Smooth muscle cell (in vitro differentiated cells): ENCODE measurements around the gene RPS15. TPM values are rescaled to one million over a fixed set of nuclear protein-coding genes. Genes with fewer than 3 reads are reported as not detected.

ENCODE experiments used
- DNase-seq: peaks from one replicate; lab custom pipeline; 2025; ENCODE audit not compliant: unreplicated experiment; lab: John Stamatoyannopoulos, UW
- H2AFZ ChIP-seq: fragments of 200-600 bp; sonication (generic); 2 replicates; pipeline ENCODE4 v1.6.0; 2016; ENCODE audit warnings: antibody characterized with exemption, low read depth, mild to moderate bottlenecking
- H3F3A ChIP-seq: fragments of 200-600 bp; sonication (generic); 2 replicates; pipeline ENCODE4 v1.6.0; 2017; ENCODE audit warnings: antibody characterized with exemption, low read depth
- H3K27ac ChIP-seq: fragments of 200-600 bp; sonication (generic); 2 replicates; pipeline ENCODE4 v1.5.1; 2016; ENCODE audit warnings: low read depth, mild to moderate bottlenecking
- H3K27me3 ChIP-seq: fragments of 200-600 bp; sonication (generic); 2 replicates; pipeline ENCODE4 v1.6.1; 2016; ENCODE audit warnings: low read depth, mild to moderate bottlenecking
- H3K36me3 ChIP-seq: fragments of 200-600 bp; sonication (generic); 2 replicates; pipeline ENCODE4 v1.5.1; 2016; ENCODE audit warnings: low read depth
- H3K4me1 ChIP-seq: fragments of 200-600 bp; sonication (generic); 2 replicates; pipeline ENCODE4 v1.5.1; 2016; ENCODE audit warnings: low read depth
- H3K4me2 ChIP-seq: fragments of 200-600 bp; sonication (generic); 2 replicates; pipeline ENCODE4 v1.6.0; 2016; ENCODE audit warnings: mild to moderate bottlenecking
- H3K4me3 ChIP-seq: fragments of 200-600 bp; sonication (generic); 2 replicates; pipeline ENCODE4 v1.5.1; 2016; ENCODE audit warnings: mild to moderate bottlenecking
- H3K79me2 ChIP-seq: fragments of 200-600 bp; sonication (generic); 2 replicates; pipeline ENCODE4 v1.6.0; 2016; ENCODE audit warnings: low read depth, mild to moderate bottlenecking
- H3K9ac ChIP-seq: fragments of 200-600 bp; sonication (generic); 2 replicates; pipeline ENCODE4 v1.6.0; 2016; ENCODE audit warnings: low read depth
- H3K9me3 ChIP-seq: fragments of 200-600 bp; sonication (generic); replicated peaks from 2 replicates; pipeline ENCODE4 v1.5.1; 2016; ENCODE audit warnings: low read depth
- H4K20me1 ChIP-seq: fragments of 200-600 bp; sonication (generic); 2 replicates; pipeline ENCODE4 v1.6.0; 2016; ENCODE audit warnings: low read depth
- CTCF ChIP-seq: fragments of 200-600 bp; sonication (generic); IDR thresholded peaks from 2 replicates; pipeline ENCODE4 v1.5.1; 2017; ENCODE audit warnings: borderline replicate concordance, mild to moderate bottlenecking, antibody characterized with exemption; ENCODE audit not compliant: insufficient read depth, poor library complexity, severe bottlenecking
- whole genome bisulfite sequencing: methylation state at CpG from one replicate; pipeline ENCODE4 v1.1.7; 2016; ENCODE audit warnings: low lambda C conversion rate; 5-methylcytosine and 5-hydroxymethylcytosine counted together
- polyA plus RNA-seq: library from polyadenylated mRNA; unstranded; fragments of >200 nt; fragmentation: Nextera tagmentation; extraction: Ambion mirVana; gene quantifications from 2 replicates; pipeline ENCODE4 v1.2.1, GENCODE V29; 2016
- total RNA-seq: library from RNA; depleted of rRNA; stranded (reverse); fragments of >200 nt; gene quantifications from 2 replicates; pipeline ENCODE4 v1.2.3, GENCODE V29; 2014

The RPS15 gene
- total and polyA plus RNA-seq, 2 experiments from 2014 or later, result 1,180 to 2,744 TPM

- H3K4me3 ChIP-seq, result no peak overlapping the region
- no peaks in the 10 kb centered on the region for H3K36me3 ChIP-seq
- H3K27me3 ChIP-seq, result no peaks in the 10 kb centered on the region
- H3K4me1 ChIP-seq, result no peaks in the 10 kb centered on the region
- H3F3A ChIP-seq, result peaks cover 10% of the 10 kb centered on the region
- H3K4me2 ChIP-seq, result no peak overlapping the region
- whole genome bisulfite sequencing, result 97% methylated on average over 16 of the region's 17 CpGs
- no peak for TF ChIP-seq CTCF
- peaks cover 50% of the 10 kb centered on the region for H4K20me1 ChIP-seq
- H3K79me2 ChIP-seq, result peaks cover 17% of the 10 kb centered on the region
- no peaks in the 10 kb centered on the region for H3K9me3 ChIP-seq
- no peak overlapping the region for H3K27ac ChIP-seq
- no peak overlapping the region for H2AFZ ChIP-seq
- H3K9ac ChIP-seq, result no peak overlapping the region
- DNase-seq, result no peak
These were observed 4.2 kb upstream of the RPS15 start for GRCh38 chr19:1434040-1434366.

- Histone ChIP-seq H4K20me1 (peaks cover 50% of the 10 kb centered on the region), H3K4me3 (no peak overlapping the region), H2AFZ (no peak overlapping the region), H3K79me2 (peaks cover 23% of the 10 kb centered on the region), H3K27me3 (no peaks in the 10 kb centered on the region), H3K27ac (no peak overlapping the region), H3F3A (peaks cover 10% of the 10 kb centered on the region), H3K9me3 (no peaks in the 10 kb centered on the region), H3K4me1 (peaks cover 4% of the 10 kb centered on the region), H3K4me2 (no peak overlapping the region), H3K36me3 (no peaks in the 10 kb centered on the region), H3K9ac (no peak overlapping the region)
- WGBS, result 92% methylated on average over 34 of the region's 39 CpGs
- DNase-seq, result no peak
- TF ChIP-seq CTCF, result no peak
These were observed 3.6 kb upstream of the RPS15 start for GRCh38 chr19:1434577-1435060.

- TF ChIP-seq CTCF, result no peak
- Histone ChIP-seq H3F3A (peaks cover 10% of the 10 kb centered on the region), H2AFZ (no peak overlapping the region), H3K27ac (peak overlapping the region; percentile 3), H3K36me3 (no peaks in the 10 kb centered on the region), H3K79me2 (peaks cover 29% of the 10 kb centered on the region), H3K4me1 (peaks cover 9% of the 10 kb centered on the region), H3K9ac (no peak overlapping the region), H4K20me1 (peaks cover 51% of the 10 kb centered on the region), H3K4me2 (no peak overlapping the region), H3K9me3 (no peaks in the 10 kb centered on the region), H3K4me3 (no peak overlapping the region), H3K27me3 (no peaks in the 10 kb centered on the region)
- no peak for DNase-seq
- 97% methylated on average over 21 of the region's 21 CpGs for WGBS
These were observed 2.7 kb upstream of the RPS15 start for GRCh38 chr19:1435378-1435989.

GRCh38 chr19:1437609-1438008 is 587 bp upstream of the RPS15 start:
- Histone ChIP-seq H3K27ac (peak overlapping the region; percentile 46), H3K36me3 (no peaks in the 10 kb centered on the region), H3F3A (peaks cover 22% of the 10 kb centered on the region), H4K20me1 (peaks cover 59% of the 10 kb centered on the region), H3K9me3 (no peaks in the 10 kb centered on the region), H2AFZ (no peak overlapping the region), H3K4me3 (peak overlapping the region; percentile 72), H3K9ac (no peak overlapping the region), H3K4me2 (peak overlapping the region; percentile 54), H3K27me3 (no peaks in the 10 kb centered on the region), H3K79me2 (peaks cover 37% of the 10 kb centered on the region), H3K4me1 (peaks cover 9% of the 10 kb centered on the region)
- WGBS, result 83% methylated on average over 8 of the region's 8 CpGs
- TF ChIP-seq CTCF, result no peak
- no peak for DNase-seq
